HL-60 (cell line): ENCODE measurements around the gene EFHC1.

ENCODE experiments used
- DNase-seq, 2 experiments: peaks; one replicate each; pipeline ENCODE4 v3.0.0-alpha.2; 2010 to 2020; ENCODE audit warnings: low read depth in 1 of 2, low spot score in 1 of 2
- H3K27ac ChIP-seq: fragments of 250-450 bp; sonication (Bioruptor Pico); replicated peaks from 2 replicates; pipeline ENCODE4 v1.5.1; 2020; ENCODE audit warnings: mild to moderate bottlenecking, moderate library complexity
- H3K27me3 ChIP-seq: fragments of 250-450 bp; sonication (Bioruptor Pico); 2 replicates; pipeline ENCODE4 v1.5.1; 2021; ENCODE audit warnings: mild to moderate bottlenecking, moderate library complexity; ENCODE audit not compliant: insufficient read depth, poor library complexity, severe bottlenecking
- H3K4me3 ChIP-seq: replicated peaks from 2 replicates; pipeline ENCODE4 v1.5.1; 2011; ENCODE audit warnings: mild to moderate bottlenecking, control low read depth, low read length; ENCODE audit not compliant: insufficient read depth
- CTCF ChIP-seq: IDR thresholded peaks from one replicate; pipeline ENCODE4 v1.5.1; 2011; ENCODE audit warnings: low read length, control low read depth, inconsistent platforms; ENCODE audit not compliant: insufficient read depth
- GABPA ChIP-seq: IDR thresholded peaks from 2 replicates; pipeline ENCODE4 v1.6.1; 2012; ENCODE audit warnings: low read depth
- POLR2AphosphoS5 ChIP-seq: IDR thresholded peaks from 2 replicates; pipeline ENCODE4 v1.6.1; 2012; ENCODE audit warnings: low read depth
- REST ChIP-seq: IDR thresholded peaks from 2 replicates; pipeline ENCODE4 v1.6.1; 2012; ENCODE audit warnings: low read depth; ENCODE audit not compliant: insufficient replicate concordance
- SPI1 ChIP-seq: IDR thresholded peaks from 2 replicates; pipeline ENCODE4 v1.6.1; 2012; ENCODE audit warnings: low read depth, mild to moderate bottlenecking, borderline replicate concordance

Gene EFHC1

GRCh38 chr6:52539607-52540006, 119.5 kb downstream of the EFHC1 start:
- no peaks in the 10 kb centered on the region for H3K27me3 ChIP-seq
- no peak overlapping the region for H3K27ac ChIP-seq
- TF ChIP-seq POLR2AphosphoS5 (no peak), REST (no peak), GABPA (no peak), SPI1 (no peak), CTCF (no peak)
- H3K4me3 ChIP-seq, result no peak overlapping the region
- no peak for DNase-seq

GRCh38 chr6:52540286-52540902, 120.3 kb downstream of the EFHC1 start:
- Histone ChIP-seq H3K27ac (no peak overlapping the region), H3K4me3 (no peak overlapping the region), H3K27me3 (no peaks in the 10 kb centered on the region)
- no peak for DNase-seq
- TF ChIP-seq GABPA, result no peak
- TF ChIP-seq SPI1, result no peak
- TF ChIP-seq REST, result no peak
- no peak for TF ChIP-seq POLR2AphosphoS5

GRCh38 chr6:52541135-52541534, 121.0 kb downstream of the EFHC1 start:
- TF ChIP-seq POLR2AphosphoS5 (no peak), REST (no peak)

GRCh38 chr6:52543262-52543661, 123.1 kb downstream of the EFHC1 start:
- DNase-seq, result no peak
- H3K27me3 ChIP-seq, result no peaks in the 10 kb centered on the region
- TF ChIP-seq POLR2AphosphoS5 (no peak), CTCF (no peak), REST (no peak), GABPA (no peak), SPI1 (no peak)
- H3K4me3 ChIP-seq, result no peak overlapping the region
- H3K27ac ChIP-seq, result no peak overlapping the region

More at GRCh38 chr6:52541135-52541534, 121.0 kb downstream of the EFHC1 start:
- DNase-seq, result no peak
- Histone ChIP-seq H3K27me3 (no peaks in the 10 kb centered on the region), H3K4me3 (no peak overlapping the region), H3K27ac (no peak overlapping the region)
